ENCODE results near the gene BRIP1. TPM values are rescaled to one million over a fixed set of nuclear protein-coding genes. Genes with fewer than 3 reads are reported as not detected.

The BRIP1 gene
- total RNA-seq, 3 donors from 2014 or later, result 0.89 to 7.4 (median 3.2) TPM

GRCh38 chr17:61856035-61856434 lies 7.3 kb downstream of the BRIP1 start:
- intact Hi-C loops (cut with DNase I, micrococcal nuclease), result no loop called here
- no peak for DNase-seq
- no peak for ATAC-seq

DNA sequence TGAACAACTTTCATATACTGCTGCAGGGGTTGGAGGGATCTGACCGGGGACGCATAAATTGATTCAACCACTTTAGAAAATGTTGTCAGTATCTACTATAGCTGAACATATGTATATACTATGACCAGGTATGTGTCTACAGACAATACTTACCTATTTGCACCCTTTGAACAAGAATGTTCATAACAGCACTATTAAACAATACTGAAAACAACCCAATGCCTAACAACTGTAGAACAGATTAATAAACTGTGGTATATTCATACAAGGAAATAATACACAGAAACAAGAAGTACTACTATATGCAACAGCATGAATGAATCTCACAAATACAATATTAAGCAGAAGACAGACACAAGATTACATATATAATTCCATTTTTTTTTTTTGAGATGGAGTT lies 10.5 kb downstream of the BRIP1 start:
- Histone ChIP-seq H3K36me3 (ENCODE audit: low read depth) (no peaks in the 10 kb centered on the region), H3K9me3 (no peaks in the 10 kb centered on the region), H3K4me3 (no peak overlapping the region), H3K4me1 (ENCODE audit: low read depth) (no peaks in the 10 kb centered on the region)
- DNase-seq (no peak), ATAC-seq (no peak)
- intact Hi-C loops (cut with DNase I, micrococcal nuclease), result no loop called here
- TF ChIP-seq, protein P1, sequence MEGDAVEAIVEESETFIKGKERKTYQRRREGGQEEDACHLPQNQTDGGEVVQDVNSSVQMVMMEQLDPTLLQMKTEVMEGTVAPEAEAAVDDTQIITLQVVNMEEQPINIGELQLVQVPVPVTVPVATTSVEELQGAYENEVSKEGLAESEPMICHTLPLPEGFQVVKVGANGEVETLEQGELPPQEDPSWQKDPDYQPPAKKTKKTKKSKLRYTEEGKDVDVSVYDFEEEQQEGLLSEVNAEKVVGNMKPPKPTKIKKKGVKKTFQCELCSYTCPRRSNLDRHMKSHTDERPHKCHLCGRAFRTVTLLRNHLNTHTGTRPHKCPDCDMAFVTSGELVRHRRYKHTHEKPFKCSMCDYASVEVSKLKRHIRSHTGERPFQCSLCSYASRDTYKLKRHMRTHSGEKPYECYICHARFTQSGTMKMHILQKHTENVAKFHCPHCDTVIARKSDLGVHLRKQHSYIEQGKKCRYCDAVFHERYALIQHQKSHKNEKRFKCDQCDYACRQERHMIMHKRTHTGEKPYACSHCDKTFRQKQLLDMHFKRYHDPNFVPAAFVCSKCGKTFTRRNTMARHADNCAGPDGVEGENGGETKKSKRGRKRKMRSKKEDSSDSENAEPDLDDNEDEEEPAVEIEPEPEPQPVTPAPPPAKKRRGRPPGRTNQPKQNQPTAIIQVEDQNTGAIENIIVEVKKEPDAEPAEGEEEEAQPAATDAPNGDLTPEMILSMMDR (IDR thresholded peaks at IDR 0.05), result no peak

More at GRCh38 chr17:61856035-61856434, 7.3 kb downstream of the BRIP1 start:
- Histone ChIP-seq H3K36me3 (ENCODE audit: low read depth) (no peaks in the 10 kb centered on the region), H3K9me3 (no peaks in the 10 kb centered on the region), H3K4me3 (no peak overlapping the region), H3K4me1 (ENCODE audit: low read depth) (no peaks in the 10 kb centered on the region)
- TF ChIP-seq, protein P1 (IDR thresholded peaks at IDR 0.05), result no peak

DNA sequence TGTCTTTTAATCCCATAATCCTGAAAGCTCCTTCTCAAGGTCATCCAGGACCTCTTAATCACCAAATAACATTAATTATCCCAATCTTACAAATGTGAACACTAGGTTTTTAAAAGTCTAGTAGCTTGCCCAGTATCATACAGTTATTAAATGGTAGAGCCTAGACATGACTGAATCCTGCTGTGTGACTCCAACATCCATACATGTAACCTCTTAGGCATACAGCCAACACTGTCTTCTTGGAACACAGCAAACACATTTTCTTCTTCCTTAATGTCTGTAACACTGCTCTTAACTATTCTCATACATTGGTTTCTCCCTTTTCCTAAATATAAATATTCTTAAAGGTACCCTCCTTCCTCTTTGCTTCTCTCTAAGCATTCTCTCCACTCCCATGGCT lies 13.7 kb downstream of the BRIP1 start:
- Histone ChIP-seq H3K4me1 (ENCODE audit: low read depth) (no peaks in the 10 kb centered on the region), H3K4me3 (no peak overlapping the region), H3K9me3 (no peaks in the 10 kb centered on the region), H3K36me3 (ENCODE audit: low read depth) (no peaks in the 10 kb centered on the region)
- DNase-seq (no peak), ATAC-seq (no peak)
- intact Hi-C loops (cut with DNase I, micrococcal nuclease), result no loop called here
- TF ChIP-seq, protein P1 (IDR thresholded peaks at IDR 0.05), result no peak

GRCh38 chr17:61848896-61849295 lies 14.4 kb downstream of the BRIP1 start:
- DNase-seq, result no peak
- Histone ChIP-seq H3K4me1 (ENCODE audit: low read depth) (no peaks in the 10 kb centered on the region), H3K9me3 (no peaks in the 10 kb centered on the region), H3K36me3 (ENCODE audit: low read depth) (no peaks in the 10 kb centered on the region), H3K4me3 (no peak overlapping the region)
- intact Hi-C loops (cut with DNase I, micrococcal nuclease), result no loop called here
- ATAC-seq, result no peak
- TF ChIP-seq, protein P1 (IDR thresholded peaks at IDR 0.05), result no peak

DNA sequence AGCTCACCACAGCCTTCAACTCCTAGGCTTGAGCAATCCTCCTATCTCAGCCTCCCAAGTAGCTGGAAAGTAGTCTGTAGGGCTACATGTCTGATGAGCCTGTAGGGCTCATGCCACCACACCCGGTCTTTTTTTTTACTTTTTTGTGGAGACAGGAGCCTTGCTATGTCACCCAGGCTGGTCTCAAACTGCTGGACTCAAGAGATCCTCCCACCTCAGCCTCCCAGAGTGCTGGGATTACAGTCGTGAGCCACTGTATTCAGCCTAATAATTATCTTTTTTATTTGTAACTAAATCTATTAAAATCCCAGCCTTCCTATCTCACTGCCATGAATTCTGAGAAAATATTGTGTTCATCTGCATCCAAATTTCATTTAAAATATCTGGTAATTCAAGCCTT lies 15.1 kb downstream of the BRIP1 start:
- Histone ChIP-seq H3K36me3 (ENCODE audit: low read depth) (no peaks in the 10 kb centered on the region), H3K4me3 (no peak overlapping the region), H3K4me1 (ENCODE audit: low read depth) (no peaks in the 10 kb centered on the region), H3K9me3 (no peaks in the 10 kb centered on the region)
- no peak for DNase-seq
- no peak for ATAC-seq
- TF ChIP-seq, protein P1 (IDR thresholded peaks at IDR 0.05), result no peak
- intact Hi-C loops (cut with DNase I, micrococcal nuclease), result no loop called here

DNA sequence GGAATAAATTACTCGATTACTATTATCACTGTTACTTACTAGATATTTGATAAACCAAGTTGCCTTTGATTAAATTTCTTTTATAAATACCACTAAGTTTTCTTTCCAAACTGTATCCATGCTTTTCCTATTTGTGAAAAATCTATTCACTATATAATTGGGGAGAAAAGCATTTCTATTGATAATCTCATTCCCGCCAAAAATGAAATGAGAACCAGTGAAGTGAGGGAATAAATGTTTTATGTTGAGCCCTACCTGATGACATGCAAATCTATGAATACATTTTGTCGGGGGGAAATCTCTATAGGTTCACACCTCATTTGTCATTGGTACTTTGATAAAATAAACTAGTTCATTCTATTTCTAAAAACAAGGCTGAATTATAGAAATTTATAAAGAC lies 15.7 kb downstream of the BRIP1 start:
- TF ChIP-seq, protein P1 (IDR thresholded peaks at IDR 0.05), result no peak
- intact Hi-C loops (cut with DNase I, micrococcal nuclease), result no loop called here
- DNase-seq (no peak), ATAC-seq (no peak)
- no peaks in the 10 kb centered on the region for H3K4me1 ChIP-seq (ENCODE audit: low read depth)
- no peaks in the 10 kb centered on the region for H3K9me3 ChIP-seq
- no peak overlapping the region for H3K4me3 ChIP-seq
- H3K36me3 ChIP-seq (ENCODE audit: low read depth), result no peaks in the 10 kb centered on the region

All from mucosa of descending colon (tissue), 3 donors.